Stimulated activated CD4-positive, alpha-beta T cell treated with anti-CD3 and anti-CD28 coated beads, Interleukin-15, amount 100 ng/mL, for 48 hours (primary cell): ENCODE data around the gene PGAP6.
"Not testable (repeated sequence)": the region's sequence is repeated elsewhere in the genome, so short reads cannot be mapped to it uniquely, and the experiment has no call there.

Experiments
- DNase-seq, 2 donors: peaks; one replicate each; pipeline ENCODE4 v3.0.0-alpha.2; 2020; ENCODE audit warnings: low read depth in 2 of 2

The PGAP6 gene

GRCh38 chr16:401468-402348 is 19.9 kb upstream of the PGAP6 start, which contains the start of gene DECR2:
TSS of gene DECR2 (plus strand) at chr16:401885. CDS start at chr16:401964, 79 bp downstream.
- DNase-seq = peak; percentile 95 to 98

GRCh38 chr16:400061-400591 is 18.3 kb upstream of the PGAP6 start:
- DNase-seq = no peak

GRCh38 chr16:399340-400019 is 17.7 kb upstream of the PGAP6 start:
- DNase-seq = no peak

GRCh38 chr16:398561-399339 is 17.0 kb upstream of the PGAP6 start:
- DNase-seq = no peak

- DNase-seq = no peak
Observed at GRCh38 chr16:397736-398332, 16.1 kb upstream of the PGAP6 start.

- DNase-seq = no peak
Observed at GRCh38 chr16:397135-397661, 15.4 kb upstream of the PGAP6 start, which contains the start of gene NME4. TSS of gene NME4 (plus strand) at chr16:397199. CDS start at chr16:397223, 24 bp downstream.

- DNase-seq = no peak
Observed at GRCh38 chr16:396605-397004, 14.8 kb upstream of the PGAP6 start.

- no peak for DNase-seq
Observed at GRCh38 chr16:396199-396598, 14.4 kb upstream of the PGAP6 start.

- DNase-seq = no peak
Observed at GRCh38 chr16:392450-393030, 10.8 kb upstream of the PGAP6 start.

GRCh38 chr16:391885-392335 is 10.1 kb upstream of the PGAP6 start:
- DNase-seq = peak; percentile 77 to 78

- DNase-seq = no peak
Observed at GRCh38 chr16:389352-389751, 7.6 kb upstream of the PGAP6 start.

GRCh38 chr16:387761-388666 is 6.2 kb upstream of the PGAP6 start:
- DNase-seq = not testable (repeated sequence)

GRCh38 chr16:386641-387156 is 4.9 kb upstream of the PGAP6 start:
- no peak for DNase-seq

- no peak for DNase-seq
Observed at GRCh38 chr16:383326-384051, 1.7 kb upstream of the PGAP6 start.

GRCh38 chr16:381012-381788 is 578 bp downstream of the PGAP6 start:
- no peak for DNase-seq

- no peak for DNase-seq
Observed at GRCh38 chr16:380762-381011, 1.1 kb downstream of the PGAP6 start.

GRCh38 chr16:379961-380761 is 1.6 kb downstream of the PGAP6 start:
- no peak for DNase-seq
